Measurements from ENCODE around the gene MED26. TPM values are rescaled to one million over a fixed set of nuclear protein-coding genes. Genes with fewer than 3 reads are reported as not detected.
A peak's percentile ranks its signal among the peaks of the same experiment; 100 is the strongest.

MED26 gene
- polyA plus RNA-seq, 3 donors from 2014 or later = 1.2 to 5.3 (median 2.0) TPM

- Mint-ChIP-seq H3K4me3 (peak overlapping the region in 2 of 5 donors; percentile 1 to 7), H3K36me3 (peaks cover 4 to 31% (median 6%) of the 10 kb centered on the region in 3 donors), H3K27me3 (ENCODE audit: low read depth in 3 of 3) (no peaks in the 10 kb centered on the region), H3K9me3 (no peaks in the 10 kb centered on the region), H3K4me1 (peaks cover 30 to 58% of the 10 kb centered on the region in 2 donors), H3K27ac (peak overlapping the region in 2 of 6 donors; percentile 6 to 74)
- no peak for DNase-seq
Observed at GRCh38 chr19:16638666-16639065, 10.7 kb upstream of the MED26 start.

- Mint-ChIP-seq H3K36me3 (peaks cover 0 to 28% (median 3%) of the 10 kb centered on the region in 3 donors), H3K27me3 (ENCODE audit: low read depth in 3 of 3) (no peaks in the 10 kb centered on the region), H3K9me3 (no peaks in the 10 kb centered on the region), H3K27ac (peak overlapping the region; percentile 34 to 59 (median 44)), H3K4me1 (peaks cover 27 to 49% of the 10 kb centered on the region in 2 donors), H3K4me3 (peak overlapping the region in 2 of 5 donors; percentile 9 to 53)
- DNase-seq = no peak
Observed at GRCh38 chr19:16637535-16637934, 9.5 kb upstream of the MED26 start.

GRCh38 chr19:16631465-16631864 is 3.5 kb upstream of the MED26 start:
- H3K4me1 Mint-ChIP-seq = peaks cover 21 to 25% of the 10 kb centered on the region in 2 donors
- no peak overlapping the region for H3K27ac Mint-ChIP-seq
- no peak overlapping the region for H3K4me3 Mint-ChIP-seq
- peaks cover 0 to 6% (median 0%) of the 10 kb centered on the region in 3 donors for H3K36me3 Mint-ChIP-seq
- H3K27me3 Mint-ChIP-seq (ENCODE audit: low read depth in 3 of 3) = peaks cover 5 to 7% (median 5%) of the 10 kb centered on the region in 3 donors
- no peak for DNase-seq
- no peaks in the 10 kb centered on the region for H3K9me3 Mint-ChIP-seq

GRCh38 chr19:16628984-16629691 is 1.1 kb upstream of the MED26 start:
- H3K4me1 Mint-ChIP-seq = peaks cover 36 to 37% of the 10 kb centered on the region in 2 donors
- peak overlapping the region; percentile 91 to 97 (median 96) for H3K27ac Mint-ChIP-seq
- peaks cover 5 to 7% (median 5%) of the 10 kb centered on the region in 3 donors for H3K27me3 Mint-ChIP-seq (ENCODE audit: low read depth in 3 of 3)
- peak overlapping the region; percentile 95 to 98 (median 97) for H3K4me3 Mint-ChIP-seq
- no peak for DNase-seq
- no peaks in the 10 kb centered on the region for H3K9me3 Mint-ChIP-seq
- H3K36me3 Mint-ChIP-seq = peaks cover 0 to 8% (median 4%) of the 10 kb centered on the region in 3 donors

GRCh38 chr19:16627928-16628182 is 149 bp downstream of the MED26 start:
- Mint-ChIP-seq H3K4me1 (peaks cover 38 to 48% of the 10 kb centered on the region in 2 donors), H3K9me3 (no peaks in the 10 kb centered on the region), H3K27me3 (ENCODE audit: low read depth in 3 of 3) (peaks cover 5 to 7% (median 5%) of the 10 kb centered on the region in 3 donors), H3K4me3 (peak overlapping the region; percentile 43 to 97 (median 95)), H3K36me3 (peaks cover 0 to 8% (median 4%) of the 10 kb centered on the region in 3 donors), H3K27ac (peak overlapping the region in 1 of 6 donors; percentile 97)
- no peak for DNase-seq

- H3K9me3 Mint-ChIP-seq = no peaks in the 10 kb centered on the region
- peaks cover 38 to 48% of the 10 kb centered on the region in 2 donors for H3K4me1 Mint-ChIP-seq
- H3K36me3 Mint-ChIP-seq = peaks cover 0 to 8% (median 4%) of the 10 kb centered on the region in 3 donors
Observed at GRCh38 chr19:16627193-16627927, 644 bp downstream of the MED26 start.

GRCh38 chr19:16626796-16627192 is 1.2 kb downstream of the MED26 start:
- Mint-ChIP-seq H3K4me1 (peaks cover 42 to 54% of the 10 kb centered on the region in 2 donors), H3K27ac (peak overlapping the region; percentile 82 to 93 (median 88)), H3K9me3 (no peaks in the 10 kb centered on the region), H3K36me3 (peaks cover 0 to 5% (median 4%) of the 10 kb centered on the region in 3 donors), H3K27me3 (ENCODE audit: low read depth in 3 of 3) (peaks cover 5 to 7% (median 5%) of the 10 kb centered on the region in 3 donors), H3K4me3 (peak overlapping the region; percentile 88 to 90 (median 88))
- DNase-seq = no peak

More at GRCh38 chr19:16627193-16627927, 644 bp downstream of the MED26 start:
- Mint-ChIP-seq H3K27ac (peak overlapping the region; percentile 82 to 93 (median 88)), H3K27me3 (ENCODE audit: low read depth in 3 of 3) (peaks cover 5 to 7% (median 5%) of the 10 kb centered on the region in 3 donors), H3K4me3 (peak overlapping the region; percentile 88 to 90 (median 88))
- peak in 2 of 3 donors; percentile 7 to 9 for DNase-seq

GRCh38 chr19:16625163-16625958 is 2.6 kb downstream of the MED26 start:
- Mint-ChIP-seq H3K27me3 (ENCODE audit: low read depth in 3 of 3) (peaks cover 5 to 10% (median 5%) of the 10 kb centered on the region in 3 donors), H3K9me3 (no peaks in the 10 kb centered on the region), H3K27ac (peak overlapping the region in 5 of 6 donors; percentile 17 to 85 (median 58)), H3K4me3 (peak overlapping the region in 4 of 5 donors; percentile 8 to 89 (median 14)), H3K4me1 (peaks cover 55 to 68% of the 10 kb centered on the region in 2 donors), H3K36me3 (peaks cover 0 to 5% (median 4%) of the 10 kb centered on the region in 3 donors)
- no peak for DNase-seq

- H3K4me3 Mint-ChIP-seq = no peak overlapping the region
- DNase-seq = no peak
- H3K9me3 Mint-ChIP-seq = no peaks in the 10 kb centered on the region
- peaks cover 63 to 76% of the 10 kb centered on the region in 2 donors for H3K4me1 Mint-ChIP-seq
- H3K27ac Mint-ChIP-seq = peak overlapping the region in 1 of 6 donors; percentile 29
- peaks cover 5 to 13% (median 7%) of the 10 kb centered on the region in 3 donors for H3K27me3 Mint-ChIP-seq (ENCODE audit: low read depth in 3 of 3)
- peaks cover 0 to 5% (median 4%) of the 10 kb centered on the region in 3 donors for H3K36me3 Mint-ChIP-seq
Observed at GRCh38 chr19:16624236-16624635, 3.8 kb downstream of the MED26 start.

GRCh38 chr19:16623576-16623975 is 4.4 kb downstream of the MED26 start:
- H3K36me3 Mint-ChIP-seq = peaks cover 0 to 5% (median 4%) of the 10 kb centered on the region in 3 donors
- peaks cover 5 to 14% (median 7%) of the 10 kb centered on the region in 3 donors for H3K27me3 Mint-ChIP-seq (ENCODE audit: low read depth in 3 of 3)
- H3K4me3 Mint-ChIP-seq = no peak overlapping the region
- no peak for DNase-seq
- peaks cover 64 to 77% of the 10 kb centered on the region in 2 donors for H3K4me1 Mint-ChIP-seq
- no peaks in the 10 kb centered on the region for H3K9me3 Mint-ChIP-seq
- H3K27ac Mint-ChIP-seq = peak overlapping the region in 2 of 6 donors; percentile 7 to 31

GRCh38 chr19:16623066-16623465 is 4.9 kb downstream of the MED26 start:
- peak overlapping the region in 1 of 6 donors; percentile 7 for H3K27ac Mint-ChIP-seq
- DNase-seq = no peak
- H3K4me1 Mint-ChIP-seq = peaks cover 68 to 82% of the 10 kb centered on the region in 2 donors
- peaks cover 1 to 15% (median 7%) of the 10 kb centered on the region in 3 donors for H3K27me3 Mint-ChIP-seq (ENCODE audit: low read depth in 3 of 3)
- H3K9me3 Mint-ChIP-seq = no peaks in the 10 kb centered on the region
- H3K4me3 Mint-ChIP-seq = no peak overlapping the region
- H3K36me3 Mint-ChIP-seq = peaks cover 0 to 5% (median 4%) of the 10 kb centered on the region in 3 donors

GRCh38 chr19:16621165-16621800 is 6.7 kb downstream of the MED26 start:
- Mint-ChIP-seq H3K36me3 (peaks cover 0 to 5% (median 4%) of the 10 kb centered on the region in 3 donors), H3K9me3 (no peaks in the 10 kb centered on the region), H3K27me3 (ENCODE audit: low read depth in 3 of 3) (peaks cover 0 to 13% (median 3%) of the 10 kb centered on the region in 3 donors), H3K27ac (peak overlapping the region in 3 of 6 donors; percentile 14 to 61 (median 16)), H3K4me1 (peaks cover 76 to 89% of the 10 kb centered on the region in 2 donors), H3K4me3 (no peak overlapping the region)
- no peak for DNase-seq

GRCh38 chr19:16620584-16620983 is 7.4 kb downstream of the MED26 start:
- DNase-seq = no peak
- peaks cover 76 to 89% of the 10 kb centered on the region in 2 donors for H3K4me1 Mint-ChIP-seq
- peaks cover 0 to 13% (median 4%) of the 10 kb centered on the region in 3 donors for H3K27me3 Mint-ChIP-seq (ENCODE audit: low read depth in 3 of 3)
- peak overlapping the region in 3 of 6 donors; percentile 1 to 33 (median 14) for H3K27ac Mint-ChIP-seq
- H3K36me3 Mint-ChIP-seq = peaks cover 0 to 4% (median 4%) of the 10 kb centered on the region in 3 donors
- H3K9me3 Mint-ChIP-seq = no peaks in the 10 kb centered on the region
- H3K4me3 Mint-ChIP-seq = no peak overlapping the region

All from immature natural killer cell (primary cell).